Trophoblast cell (in vitro differentiated cells and primary cell): ENCODE data around the gene PDGFD.

Source experiments
- DNase-seq, 2 donors: peaks; one replicate each; pipeline ENCODE4 v3.0.0-alpha.2; 2016
- H2AFZ ChIP-seq: 2 replicates; pipeline ENCODE4 v1.6.1; 2013; ENCODE audit warnings: low read length, moderate library complexity, mild to moderate bottlenecking; ENCODE audit not compliant: insufficient read depth, poor library complexity
- H2AK5ac ChIP-seq: 2 replicates; pipeline ENCODE4 v1.6.1; 2013; ENCODE audit warnings: mild to moderate bottlenecking, low read length
- H2BK120ac ChIP-seq: 2 replicates; pipeline ENCODE4 v1.6.1; 2013; ENCODE audit warnings: low read length, mild to moderate bottlenecking, moderate library complexity; ENCODE audit not compliant: insufficient read depth, poor library complexity
- H2BK12ac ChIP-seq: 2 replicates; pipeline ENCODE4 v1.6.1; 2013; ENCODE audit warnings: mild to moderate bottlenecking, low read length, moderate library complexity
- H2BK5ac ChIP-seq: 2 replicates; pipeline ENCODE4 v1.6.1; 2013; ENCODE audit warnings: low read length, low read depth, moderate library complexity, mild to moderate bottlenecking; ENCODE audit not compliant: poor library complexity
- H3K14ac ChIP-seq: 2 replicates; pipeline ENCODE4 v1.6.1; 2013; ENCODE audit warnings: mild to moderate bottlenecking, low read length
- H3K18ac ChIP-seq: 2 replicates; pipeline ENCODE4 v1.6.1; 2013; ENCODE audit warnings: mild to moderate bottlenecking, low read length
- H3K23ac ChIP-seq: 2 replicates; pipeline ENCODE4 v1.6.1; 2013; ENCODE audit warnings: low read length
- H3K27ac ChIP-seq: 2 replicates; pipeline ENCODE4 v1.5.1; 2013; ENCODE audit warnings: low read depth, mild to moderate bottlenecking, inconsistent platforms, low read length, moderate library complexity
- H3K27me3 ChIP-seq: 2 replicates; pipeline ENCODE4 v1.6.1; 2013; ENCODE audit warnings: inconsistent platforms, mild to moderate bottlenecking, low read length, moderate library complexity; ENCODE audit not compliant: insufficient read depth
- H3K36me3 ChIP-seq, 2 experiments: 1 replicate in 1 of 2; 2 replicates in 1 of 2; pipeline ENCODE4 v1.6.1; 2013; ENCODE audit warnings: low read length in 2 of 2, mild to moderate bottlenecking in 2 of 2, moderate library complexity in 1 of 2; ENCODE audit not compliant: insufficient read depth in 2 of 2, control insufficient read depth in 1 of 2
- H3K4ac ChIP-seq: 2 replicates; pipeline ENCODE4 v1.6.1; 2013; ENCODE audit warnings: low read depth, mild to moderate bottlenecking, low read length, moderate library complexity
- H3K4me1 ChIP-seq, 2 experiments: 1 replicate in 1 of 2; 2 replicates in 1 of 2; pipeline ENCODE4 v1.6.1; 2013; ENCODE audit warnings: low read length in 2 of 2, mild to moderate bottlenecking in 2 of 2, moderate library complexity in 1 of 2; ENCODE audit not compliant: insufficient read depth in 2 of 2, control insufficient read depth in 1 of 2
- H3K4me2 ChIP-seq: 2 replicates; pipeline ENCODE4 v1.6.1; 2013; ENCODE audit warnings: inconsistent platforms, mild to moderate bottlenecking, low read length, moderate library complexity
- H3K4me3 ChIP-seq: 2 replicates; pipeline ENCODE4 v1.5.1; 2013; ENCODE audit warnings: mild to moderate bottlenecking, low read depth, low read length, inconsistent platforms
- H3K79me1 ChIP-seq: one replicate; pipeline ENCODE4 v1.6.1; 2013; ENCODE audit warnings: low read length
- H3K79me2 ChIP-seq: 2 replicates; pipeline ENCODE4 v1.6.1; 2013; ENCODE audit warnings: low read length, mild to moderate bottlenecking; ENCODE audit not compliant: control insufficient read depth, insufficient read depth, poor library complexity
- H3K9ac ChIP-seq: 2 replicates; pipeline ENCODE4 v1.6.1; 2013; ENCODE audit warnings: mild to moderate bottlenecking, low read length
- H3K9me3 ChIP-seq: 2 replicates; pipeline ENCODE4 v1.6.1; 2013; ENCODE audit warnings: low read depth, mild to moderate bottlenecking, control low read depth, inconsistent platforms, low read length; ENCODE audit not compliant: insufficient read depth
- H4K12ac ChIP-seq: 2 replicates; pipeline ENCODE4 v1.6.1; 2013; ENCODE audit warnings: low read depth, mild to moderate bottlenecking, low read length, moderate library complexity
- H4K8ac ChIP-seq: 2 replicates; pipeline ENCODE4 v1.6.1; 2013; ENCODE audit warnings: low read depth, mild to moderate bottlenecking, low read length, moderate library complexity
- H4K91ac ChIP-seq: one replicate; pipeline ENCODE4 v1.6.1; 2013; ENCODE audit warnings: low read depth, mild to moderate bottlenecking, low read length, moderate library complexity
- WGBS: extraction: QIAGEN DNeasy Blood & Tissue Kit; methylation state at CpG from one replicate; pipeline ENCODE4 v1.1.7; 2013; ENCODE audit warnings: missing lambda C conversion rate; ENCODE audit not compliant: insufficient read length, insufficient coverage; ENCODE audit errors: extremely low coverage; 5-methylcytosine and 5-hydroxymethylcytosine counted together

Gene PDGFD

DNA sequence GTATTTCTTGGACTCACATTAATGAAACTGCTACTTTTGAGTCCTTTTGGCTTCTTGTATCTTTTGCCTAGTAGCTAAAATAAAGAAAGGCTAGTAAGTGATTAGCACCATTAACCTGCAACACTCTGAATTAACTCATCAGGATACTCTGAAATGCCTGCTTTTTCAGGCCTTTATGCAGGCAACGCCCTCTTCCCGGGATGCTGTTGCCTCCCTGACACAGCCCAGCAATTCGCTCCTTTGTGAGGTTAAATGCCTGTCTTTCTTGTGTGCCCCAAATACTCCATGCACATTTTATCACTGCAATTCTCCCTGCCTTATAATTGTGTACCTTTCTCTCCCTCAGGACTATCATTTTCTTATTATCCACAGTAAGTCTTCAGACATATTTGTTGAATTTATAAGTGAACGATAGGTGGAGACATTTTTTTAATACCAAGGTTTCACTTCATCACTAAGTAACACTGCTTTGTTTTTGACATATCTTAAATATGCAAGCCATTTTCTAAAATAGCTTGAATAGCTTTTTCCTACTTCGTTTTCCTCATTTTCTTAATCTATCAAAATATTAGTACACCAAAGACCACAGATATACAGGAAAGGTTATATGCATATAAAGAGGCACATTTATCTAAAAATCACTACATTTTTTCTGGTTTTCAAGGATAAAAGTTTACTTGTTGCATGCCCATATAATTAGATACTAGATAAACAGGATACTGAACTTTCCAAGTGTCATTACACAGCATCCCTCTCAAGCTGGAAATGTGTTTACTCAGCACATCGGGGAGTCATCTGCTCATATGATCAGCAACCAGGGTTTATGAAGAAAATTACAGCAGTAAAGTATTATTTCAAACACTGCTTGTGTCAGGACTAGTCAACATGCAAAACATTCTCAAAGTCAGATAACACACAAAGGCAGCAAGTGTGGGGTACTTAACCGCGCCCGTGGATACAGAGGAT lies 176.0 kb downstream of the PDGFD start:
- H3K79me2 ChIP-seq = no peaks in the 10 kb centered on the region
- no peaks in the 10 kb centered on the region for H3K27me3 ChIP-seq
- H2BK5ac ChIP-seq = no peak overlapping the region
- no peak overlapping the region for H3K9ac ChIP-seq
- no peak overlapping the region for H2BK120ac ChIP-seq
- no peak overlapping the region for H3K23ac ChIP-seq
- no peaks in the 10 kb centered on the region for H3K9me3 ChIP-seq
- H3K4me3 ChIP-seq = no peak overlapping the region
- no peak overlapping the region for H3K4me2 ChIP-seq
- H2AFZ ChIP-seq = no peak overlapping the region
- DNase-seq = no peak
- no peak overlapping the region for H3K4ac ChIP-seq
- H3K79me1 ChIP-seq = no peaks in the 10 kb centered on the region
- H4K91ac ChIP-seq = no peak overlapping the region
- no peak overlapping the region for H4K12ac ChIP-seq
- H2AK5ac ChIP-seq = no peak overlapping the region
- H2BK12ac ChIP-seq = no peak overlapping the region
- no CpG with 5 or more reads among the region's 9 CpGs for WGBS
- no peaks in the 10 kb centered on the region for H3K4me1 ChIP-seq
- no peak overlapping the region for H3K27ac ChIP-seq
- no peak overlapping the region for H3K14ac ChIP-seq
- H3K18ac ChIP-seq = no peak overlapping the region
- H3K36me3 ChIP-seq = no peaks in the 10 kb centered on the region
- H4K8ac ChIP-seq = no peak overlapping the region

DNA sequence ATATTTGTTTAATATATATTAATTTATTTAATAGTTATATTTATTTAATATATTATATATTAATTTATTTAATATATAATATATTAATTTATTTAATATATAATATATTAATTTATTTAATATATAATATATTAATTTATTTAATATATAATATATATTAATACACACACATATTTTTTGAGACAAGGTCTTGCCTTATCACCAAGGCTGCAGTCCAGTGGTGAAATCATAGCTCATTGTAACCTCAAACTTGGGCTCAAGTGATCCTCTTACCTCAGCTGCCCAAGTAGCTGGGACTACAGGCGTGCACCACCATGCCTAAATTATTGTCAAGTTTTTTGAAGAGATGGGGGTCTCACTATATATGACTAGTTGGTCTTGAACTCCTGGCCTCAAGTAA lies 178.9 kb downstream of the PDGFD start:
- Histone ChIP-seq H3K9ac (no peak overlapping the region), H3K4me3 (no peak overlapping the region), H2BK120ac (no peak overlapping the region), H2AK5ac (no peak overlapping the region), H3K9me3 (no peaks in the 10 kb centered on the region), H4K12ac (no peak overlapping the region), H3K4me1 (no peaks in the 10 kb centered on the region), H3K14ac (no peak overlapping the region), H3K79me2 (no peaks in the 10 kb centered on the region), H3K23ac (no peak overlapping the region), H4K8ac (no peak overlapping the region), H2AFZ (no peak overlapping the region), H2BK12ac (no peak overlapping the region), H3K36me3 (no peaks in the 10 kb centered on the region), H3K27me3 (no peaks in the 10 kb centered on the region), H3K4me2 (no peak overlapping the region), H3K18ac (no peak overlapping the region), H3K27ac (no peak overlapping the region), H3K4ac (no peak overlapping the region), H2BK5ac (no peak overlapping the region), H3K79me1 (no peaks in the 10 kb centered on the region), H4K91ac (no peak overlapping the region)
- no CpG with 5 or more reads among the region's 1 CpG for WGBS
- no peak for DNase-seq

DNA sequence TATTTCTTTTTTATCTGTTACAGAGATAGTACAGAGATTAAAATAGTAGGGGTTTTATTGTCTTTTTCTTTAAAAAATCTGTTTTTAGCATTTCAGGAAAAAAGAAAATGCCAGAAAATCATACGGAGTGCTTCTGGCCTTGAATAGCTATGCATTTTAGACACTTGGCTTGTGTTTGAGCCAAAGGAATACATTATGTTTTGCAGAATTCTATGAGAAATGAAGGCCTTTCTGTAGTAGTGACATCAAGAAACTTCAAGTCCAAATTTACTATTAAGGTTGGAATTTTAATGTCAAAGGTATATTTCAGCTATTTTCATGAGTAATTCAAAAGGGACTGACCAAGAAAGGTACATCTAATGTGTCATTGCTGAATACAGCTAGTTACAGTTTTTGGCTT lies 183.8 kb downstream of the PDGFD start:
- Histone ChIP-seq H3K79me1 (no peaks in the 10 kb centered on the region), H3K23ac (no peak overlapping the region), H3K4me1 (no peaks in the 10 kb centered on the region), H3K79me2 (no peaks in the 10 kb centered on the region), H3K9me3 (no peaks in the 10 kb centered on the region), H2BK120ac (no peak overlapping the region), H2BK12ac (no peak overlapping the region), H3K4me2 (no peak overlapping the region), H3K36me3 (no peaks in the 10 kb centered on the region), H4K12ac (no peak overlapping the region), H4K8ac (no peak overlapping the region), H3K4me3 (no peak overlapping the region), H3K18ac (no peak overlapping the region), H3K9ac (no peak overlapping the region), H4K91ac (no peak overlapping the region), H3K27ac (no peak overlapping the region), H2AK5ac (no peak overlapping the region), H3K14ac (no peak overlapping the region), H2AFZ (no peak overlapping the region), H3K4ac (no peak overlapping the region), H3K27me3 (no peaks in the 10 kb centered on the region), H2BK5ac (no peak overlapping the region)
- no CpG with 5 or more reads among the region's 1 CpG for WGBS
- no peak for DNase-seq

DNA sequence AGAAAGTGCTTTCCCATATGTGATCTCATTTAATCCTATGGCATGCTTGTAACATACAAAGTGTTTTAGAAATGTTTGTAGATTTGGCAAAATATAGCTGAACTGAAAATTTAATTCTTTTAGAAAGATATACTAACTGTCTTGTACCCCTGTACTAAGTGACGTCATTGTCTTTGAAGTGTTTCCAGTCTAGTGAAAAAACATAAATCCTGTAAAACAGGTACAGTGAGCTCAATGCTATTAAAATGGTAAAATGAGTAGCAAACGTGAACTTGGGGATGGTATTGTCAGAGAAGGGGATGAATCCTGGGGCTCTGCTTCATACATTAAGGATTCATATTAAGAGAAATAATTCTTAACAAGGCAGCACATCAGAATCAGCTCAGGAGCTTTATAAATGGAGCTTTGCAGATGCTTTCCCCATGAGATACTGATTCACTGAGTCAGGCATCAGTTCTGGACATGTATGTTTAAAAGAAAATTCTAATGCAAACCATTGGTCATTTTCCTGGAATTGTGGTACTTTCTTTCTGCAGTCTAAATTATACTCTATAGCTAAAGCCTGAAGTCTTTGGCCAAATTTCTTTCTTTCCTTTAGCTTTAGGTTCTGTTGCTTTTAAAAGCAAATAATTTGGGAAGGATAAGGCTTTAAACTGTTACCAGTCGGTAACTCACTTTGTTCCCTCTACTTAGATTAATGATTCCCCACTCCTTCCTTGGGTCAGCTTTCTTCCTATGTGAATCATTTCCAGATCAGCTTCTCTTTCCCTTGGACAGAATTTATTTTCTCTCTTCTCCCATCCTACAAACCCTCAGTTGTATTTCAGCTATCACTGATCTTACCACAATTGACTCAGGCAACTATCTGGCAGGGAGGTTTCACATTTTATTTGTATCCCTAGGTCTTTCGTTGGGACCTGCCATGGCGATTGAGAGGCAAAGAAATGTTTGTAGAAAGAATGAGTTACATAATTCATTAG lies 185.0 kb downstream of the PDGFD start:
- Histone ChIP-seq H3K27ac (no peak overlapping the region), H2AK5ac (no peak overlapping the region)

More for the DNA sequence above, 185.0 kb downstream of the PDGFD start:
- Histone ChIP-seq H3K23ac (no peak overlapping the region), H3K27me3 (no peaks in the 10 kb centered on the region), H3K79me2 (no peaks in the 10 kb centered on the region), H2BK5ac (no peak overlapping the region), H4K12ac (no peak overlapping the region), H3K9ac (no peak overlapping the region), H3K4me1 (no peaks in the 10 kb centered on the region), H3K4ac (no peak overlapping the region), H2BK12ac (no peak overlapping the region), H4K8ac (no peak overlapping the region), H3K4me3 (no peak overlapping the region), H3K18ac (no peak overlapping the region), H2BK120ac (no peak overlapping the region), H3K4me2 (no peak overlapping the region), H3K14ac (no peak overlapping the region), H3K36me3 (no peaks in the 10 kb centered on the region), H2AFZ (no peak overlapping the region), H3K9me3 (no peaks in the 10 kb centered on the region), H3K79me1 (no peaks in the 10 kb centered on the region), H4K91ac (no peak overlapping the region)
- WGBS = no CpG with 5 or more reads among the region's 5 CpGs
- DNase-seq = no peak
